ENCODE results near the gene C1orf167. TPM values are rescaled to one million over a fixed set of nuclear protein-coding genes. Genes with fewer than 3 reads are reported as not detected.

Gene C1orf167
- total RNA-seq, 2 experiments from 2014 or later = not detected

DNA sequence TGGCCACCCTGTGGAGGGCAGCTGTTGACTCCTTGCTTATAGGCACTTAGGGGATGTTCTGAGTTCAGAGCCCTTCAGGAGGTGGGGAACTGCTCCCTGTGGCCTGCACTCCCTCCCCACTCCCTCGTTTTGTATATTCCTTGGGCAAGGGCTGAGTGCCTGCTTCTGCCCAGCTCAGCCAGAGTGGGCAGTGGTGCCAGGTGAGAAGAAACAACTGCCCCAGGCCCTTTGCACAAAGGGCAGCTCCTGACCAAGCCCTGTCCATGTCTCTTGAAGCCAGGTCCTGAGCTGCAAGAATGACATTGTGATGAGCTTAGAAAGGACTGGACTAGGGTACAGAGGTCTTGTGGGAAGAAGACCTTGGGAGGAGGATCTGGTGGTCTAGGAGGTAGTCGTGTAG lies 23.9 kb upstream of the C1orf167 start:
- H3K9me3 Mint-ChIP-seq = no peaks in the 10 kb centered on the region
- DNase-seq = no peak
- CTCF ChIA-PET = interaction anchor here (1.8 to 2.5 kb wide), 3 partner anchors 11 to 74 kb away, joined by 6 to 11 read pairs (median 7); partner anchors contain the start of gene FBXO6
- peaks cover 2% of the 10 kb centered on the region for H3K36me3 Mint-ChIP-seq (ENCODE audit: low read depth)
- no peaks in the 10 kb centered on the region for H3K27me3 Mint-ChIP-seq (ENCODE audit: low read depth)
- peaks cover 52% of the 10 kb centered on the region for H3K4me1 Mint-ChIP-seq (ENCODE audit: low read depth)
- intact Hi-C loops (cut with micrococcal nuclease) = loop anchor here (5.0 kb wide), 1 partner anchor 169 kb away; no protein-coding TSS in a partner anchor
- no peak overlapping the region for H3K27ac Mint-ChIP-seq
- H3K4me3 Mint-ChIP-seq = no peak overlapping the region

DNA sequence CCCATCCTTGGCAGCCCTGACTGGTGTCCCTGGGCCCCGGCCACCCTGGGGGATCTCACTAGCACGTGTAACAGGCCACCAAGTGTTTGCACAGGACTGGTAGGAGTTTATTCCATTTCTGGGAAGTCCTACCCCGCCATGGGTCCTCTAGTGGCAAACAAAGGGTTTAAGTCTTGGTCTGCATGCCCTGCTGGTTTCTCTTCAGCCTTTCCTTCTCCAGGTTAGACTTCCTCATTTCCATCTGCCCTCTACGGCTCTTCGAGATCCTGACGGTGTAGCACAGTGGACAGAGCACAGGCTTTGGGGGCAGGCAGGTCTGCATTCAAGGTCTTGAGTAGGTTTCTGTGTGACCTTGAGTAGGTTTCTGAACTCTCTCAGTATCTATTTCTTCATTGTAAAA lies 23.2 kb upstream of the C1orf167 start:
- Mint-ChIP-seq H3K9me3 (no peaks in the 10 kb centered on the region), H3K36me3 (ENCODE audit: low read depth) (peaks cover 2% of the 10 kb centered on the region), H3K4me3 (no peak overlapping the region), H3K27ac (no peak overlapping the region), H3K4me1 (ENCODE audit: low read depth) (peaks cover 49% of the 10 kb centered on the region), H3K27me3 (ENCODE audit: low read depth) (no peaks in the 10 kb centered on the region)
- CTCF ChIA-PET = no interaction called here
- intact Hi-C loops (cut with micrococcal nuclease) = loop anchor here (5.0 kb wide), 1 partner anchor 169 kb away; no protein-coding TSS in a partner anchor
- no peak for DNase-seq

DNA sequence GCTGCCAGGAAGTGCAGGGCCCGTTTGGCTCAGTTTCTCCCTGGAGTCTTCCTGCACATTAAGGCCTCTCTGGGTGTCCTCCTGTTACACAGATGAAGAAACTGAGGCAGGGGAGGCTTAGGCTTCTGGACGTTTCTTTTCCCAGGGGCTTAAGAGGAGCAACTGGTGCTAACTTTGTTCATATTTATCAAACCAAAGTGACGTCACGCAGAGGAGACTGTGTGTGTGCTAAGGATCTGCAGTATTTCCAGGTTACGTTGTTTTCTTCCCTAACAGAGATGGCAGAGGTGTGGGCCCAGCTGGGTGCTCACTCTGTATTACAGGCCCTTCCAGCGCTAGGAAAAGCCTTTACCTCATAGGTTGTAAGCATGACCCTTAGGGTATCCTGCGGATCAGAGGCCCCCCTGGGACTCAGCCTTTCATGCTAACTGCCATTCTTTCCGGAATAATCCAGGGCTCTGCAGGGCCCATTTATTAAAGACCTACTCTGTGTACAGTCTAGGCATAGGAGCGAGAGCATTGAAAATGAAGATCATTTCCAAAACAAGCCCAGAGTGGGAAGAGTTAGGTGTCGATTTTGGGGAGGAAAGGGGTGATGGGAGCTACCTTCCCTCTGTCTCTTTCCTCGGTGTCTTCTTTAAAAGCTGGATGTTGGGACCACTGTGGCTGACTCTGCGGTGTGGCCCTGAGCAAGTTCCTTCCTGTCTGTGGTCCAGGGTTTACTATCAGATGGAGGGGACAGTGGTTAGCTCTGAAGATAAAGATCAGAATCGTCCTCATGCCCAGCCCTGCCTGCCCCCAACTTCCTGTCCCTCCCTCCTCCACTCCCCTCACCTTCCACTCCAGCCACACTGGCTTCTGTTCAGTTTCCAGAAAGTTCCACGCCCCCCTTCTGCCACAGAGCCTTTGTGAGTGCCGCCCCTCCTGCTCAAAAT lies 21.5 kb upstream of the C1orf167 start:
- DNase-seq = peak; percentile 50
- CTCF ChIA-PET = interaction anchor here (0.5 to 2.0 kb wide), 4 partner anchors 26 to 327 kb away, joined by 3 to 5 read pairs (median 3); no protein-coding TSS in a partner anchor
- Mint-ChIP-seq H3K9me3 (no peaks in the 10 kb centered on the region), H3K4me1 (ENCODE audit: low read depth) (peaks cover 49% of the 10 kb centered on the region), H3K27me3 (ENCODE audit: low read depth) (no peaks in the 10 kb centered on the region), H3K27ac (peak overlapping the region; percentile 48), H3K4me3 (no peak overlapping the region), H3K36me3 (ENCODE audit: low read depth) (peaks cover 2% of the 10 kb centered on the region)
- intact Hi-C loops (cut with micrococcal nuclease) = no loop called here

DNA sequence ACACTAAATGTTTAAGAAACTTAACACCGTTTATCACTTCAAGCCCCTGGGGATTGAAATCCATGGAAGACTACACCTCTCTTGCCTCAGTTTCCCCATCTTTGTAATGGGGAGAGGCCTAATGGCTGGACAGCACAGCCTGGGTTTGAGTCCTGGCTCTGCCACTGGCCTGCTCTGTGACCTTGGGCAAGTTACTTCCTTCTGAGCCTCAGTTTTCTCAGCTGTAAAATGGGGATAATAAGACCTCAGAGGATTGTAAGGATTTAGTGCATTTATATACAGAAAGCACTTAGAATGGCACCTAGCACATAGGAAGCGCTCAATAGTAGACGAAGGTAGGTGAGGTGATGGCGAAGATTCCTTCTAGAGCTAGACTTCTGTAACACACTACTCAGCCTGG lies 20.5 kb upstream of the C1orf167 start:
- H3K27ac Mint-ChIP-seq = no peak overlapping the region
- H3K4me1 Mint-ChIP-seq (ENCODE audit: low read depth) = peaks cover 49% of the 10 kb centered on the region
- no peak for DNase-seq
- H3K36me3 Mint-ChIP-seq (ENCODE audit: low read depth) = peaks cover 2% of the 10 kb centered on the region
- CTCF ChIA-PET = interaction anchor here (2.0 kb wide), 1 partner anchor 91 kb away, joined by 5 read pairs; no protein-coding TSS in a partner anchor
- intact Hi-C loops (cut with micrococcal nuclease) = no loop called here
- H3K27me3 Mint-ChIP-seq (ENCODE audit: low read depth) = no peaks in the 10 kb centered on the region
- H3K4me3 Mint-ChIP-seq = no peak overlapping the region
- H3K9me3 Mint-ChIP-seq = no peaks in the 10 kb centered on the region

DNA sequence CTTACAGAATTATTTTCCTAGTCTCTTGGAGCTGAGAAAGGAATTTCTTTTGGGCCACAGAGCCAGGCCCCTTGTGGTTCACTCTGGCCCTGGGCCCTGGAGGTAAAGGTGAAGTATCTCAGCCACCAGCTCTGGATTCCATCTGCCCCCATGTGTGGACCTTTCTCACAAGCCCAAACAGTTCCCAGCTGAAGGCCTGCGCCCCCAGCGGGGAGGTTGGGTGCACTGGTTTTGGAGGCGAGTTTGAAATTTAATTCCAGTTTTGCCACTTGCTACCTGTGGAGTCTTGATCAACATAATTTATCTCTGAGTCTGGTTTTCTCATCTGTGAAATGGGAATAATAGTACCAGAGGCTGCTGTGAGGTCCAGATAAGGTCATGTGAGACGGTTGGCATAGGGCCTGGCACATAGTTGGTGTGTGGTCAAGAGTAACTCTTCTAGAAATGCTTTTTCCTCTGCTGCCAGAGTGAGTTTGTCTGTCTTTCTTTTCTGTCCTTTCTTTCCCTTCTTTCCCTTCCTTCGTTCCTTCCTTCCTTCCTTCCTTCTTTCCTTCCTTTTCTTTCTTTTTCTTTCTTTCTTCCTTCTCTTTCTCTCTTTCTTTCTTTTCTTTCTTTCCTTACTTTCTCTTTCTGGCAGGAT lies 20.0 kb upstream of the C1orf167 start:
- peak overlapping the region; percentile 39 for H3K27ac Mint-ChIP-seq
- no peaks in the 10 kb centered on the region for H3K9me3 Mint-ChIP-seq
- CTCF ChIA-PET = no interaction called here
- peaks cover 47% of the 10 kb centered on the region for H3K4me1 Mint-ChIP-seq (ENCODE audit: low read depth)
- peaks cover 2% of the 10 kb centered on the region for H3K36me3 Mint-ChIP-seq (ENCODE audit: low read depth)
- H3K4me3 Mint-ChIP-seq = no peak overlapping the region
- intact Hi-C loops (cut with micrococcal nuclease) = no loop called here
- H3K27me3 Mint-ChIP-seq (ENCODE audit: low read depth) = no peaks in the 10 kb centered on the region
- DNase-seq = no peak

DNA sequence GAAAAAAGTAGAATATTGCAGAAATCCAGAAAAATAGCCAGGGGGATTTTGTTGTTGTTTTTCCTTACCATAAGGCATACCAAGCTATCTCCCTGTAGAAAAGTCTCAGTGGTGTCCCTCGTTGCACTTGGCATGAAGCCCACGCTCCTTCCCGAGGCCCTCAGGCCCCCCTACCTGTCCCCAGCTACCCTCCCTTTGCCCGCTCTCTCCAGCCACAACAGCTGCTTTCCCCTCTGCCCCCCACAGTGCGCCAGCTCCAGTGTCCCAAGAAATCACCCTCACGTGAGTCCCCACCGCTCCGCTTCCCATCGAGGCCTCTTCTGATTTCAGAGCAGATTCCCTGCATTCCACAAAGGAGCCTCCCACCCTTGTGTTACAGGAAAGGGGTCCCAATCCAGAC lies 17.7 kb upstream of the C1orf167 start:
- CTCF ChIA-PET = no interaction called here
- H3K27me3 Mint-ChIP-seq (ENCODE audit: low read depth) = no peaks in the 10 kb centered on the region
- peaks cover 2% of the 10 kb centered on the region for H3K36me3 Mint-ChIP-seq (ENCODE audit: low read depth)
- no peak overlapping the region for H3K4me3 Mint-ChIP-seq
- DNase-seq = no peak
- intact Hi-C loops (cut with micrococcal nuclease) = no loop called here
- peaks cover 38% of the 10 kb centered on the region for H3K4me1 Mint-ChIP-seq (ENCODE audit: low read depth)
- H3K9me3 Mint-ChIP-seq = no peaks in the 10 kb centered on the region
- H3K27ac Mint-ChIP-seq = no peak overlapping the region

DNA sequence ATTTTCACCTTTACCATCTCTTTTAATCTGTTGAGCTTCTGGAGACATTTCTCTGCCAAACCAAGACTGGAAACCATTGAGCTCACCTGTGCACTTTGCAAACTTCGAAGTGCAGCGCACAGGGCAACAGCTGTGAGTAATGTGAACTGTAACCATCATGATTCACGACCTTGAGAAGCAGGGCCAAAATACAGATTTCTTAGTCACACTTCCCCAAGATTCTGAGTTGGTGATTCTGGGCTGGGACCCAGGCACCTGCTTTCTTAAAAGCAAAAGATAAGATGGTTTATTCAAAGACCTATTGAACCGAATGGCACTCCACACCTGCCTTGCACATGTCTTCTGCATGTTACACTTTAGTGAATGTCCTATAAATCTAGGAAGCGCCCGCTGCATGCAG lies 15.9 kb upstream of the C1orf167 start:
- Mint-ChIP-seq H3K4me1 (ENCODE audit: low read depth) (peaks cover 23% of the 10 kb centered on the region), H3K4me3 (no peak overlapping the region), H3K36me3 (ENCODE audit: low read depth) (peaks cover 2% of the 10 kb centered on the region), H3K9me3 (no peaks in the 10 kb centered on the region), H3K27me3 (ENCODE audit: low read depth) (no peaks in the 10 kb centered on the region), H3K27ac (peak overlapping the region; percentile 6)
- CTCF ChIA-PET = no interaction called here
- no peak for DNase-seq
- intact Hi-C loops (cut with micrococcal nuclease) = no loop called here

DNA sequence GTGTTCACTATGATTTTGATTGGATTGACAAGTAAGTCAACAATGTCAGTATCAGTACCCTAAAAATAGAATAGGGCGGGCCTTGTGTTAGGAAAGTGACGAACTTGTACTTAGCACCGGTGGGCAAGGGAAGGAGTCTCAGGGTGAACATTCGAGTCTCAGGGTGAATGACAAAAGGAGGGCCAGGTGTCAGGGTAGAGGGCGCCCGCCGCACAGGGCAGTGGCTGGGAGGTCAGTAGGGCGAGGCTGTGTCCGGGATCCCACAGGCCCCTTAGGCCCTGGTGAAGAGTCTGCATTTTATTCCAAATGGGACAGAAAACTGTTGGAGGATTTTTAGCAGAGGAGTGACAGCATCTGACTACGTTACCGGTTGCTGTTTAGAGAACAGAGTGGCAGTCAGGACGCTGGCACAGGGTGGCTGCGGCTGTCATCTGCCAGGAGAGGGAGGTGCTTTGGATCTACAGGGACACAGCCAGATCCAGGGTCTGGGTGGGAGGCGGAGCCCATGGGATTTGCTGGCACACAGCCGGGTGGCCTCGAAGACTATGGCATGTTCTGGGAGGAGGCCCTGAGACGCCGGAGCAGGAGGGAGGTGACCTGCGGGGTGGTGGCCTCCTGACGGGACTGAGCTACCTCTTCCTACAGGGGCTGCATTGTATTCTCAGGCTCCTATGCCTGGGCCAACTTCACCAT lies 15.1 kb upstream of the C1orf167 start:
- Mint-ChIP-seq H3K27ac (no peak overlapping the region), H3K4me3 (no peak overlapping the region), H3K9me3 (no peaks in the 10 kb centered on the region), H3K4me1 (ENCODE audit: low read depth) (peaks cover 15% of the 10 kb centered on the region), H3K27me3 (ENCODE audit: low read depth) (no peaks in the 10 kb centered on the region), H3K36me3 (ENCODE audit: low read depth) (peaks cover 2% of the 10 kb centered on the region)
- DNase-seq = no peak
- intact Hi-C loops (cut with micrococcal nuclease) = no loop called here
- CTCF ChIA-PET = no interaction called here

DNA sequence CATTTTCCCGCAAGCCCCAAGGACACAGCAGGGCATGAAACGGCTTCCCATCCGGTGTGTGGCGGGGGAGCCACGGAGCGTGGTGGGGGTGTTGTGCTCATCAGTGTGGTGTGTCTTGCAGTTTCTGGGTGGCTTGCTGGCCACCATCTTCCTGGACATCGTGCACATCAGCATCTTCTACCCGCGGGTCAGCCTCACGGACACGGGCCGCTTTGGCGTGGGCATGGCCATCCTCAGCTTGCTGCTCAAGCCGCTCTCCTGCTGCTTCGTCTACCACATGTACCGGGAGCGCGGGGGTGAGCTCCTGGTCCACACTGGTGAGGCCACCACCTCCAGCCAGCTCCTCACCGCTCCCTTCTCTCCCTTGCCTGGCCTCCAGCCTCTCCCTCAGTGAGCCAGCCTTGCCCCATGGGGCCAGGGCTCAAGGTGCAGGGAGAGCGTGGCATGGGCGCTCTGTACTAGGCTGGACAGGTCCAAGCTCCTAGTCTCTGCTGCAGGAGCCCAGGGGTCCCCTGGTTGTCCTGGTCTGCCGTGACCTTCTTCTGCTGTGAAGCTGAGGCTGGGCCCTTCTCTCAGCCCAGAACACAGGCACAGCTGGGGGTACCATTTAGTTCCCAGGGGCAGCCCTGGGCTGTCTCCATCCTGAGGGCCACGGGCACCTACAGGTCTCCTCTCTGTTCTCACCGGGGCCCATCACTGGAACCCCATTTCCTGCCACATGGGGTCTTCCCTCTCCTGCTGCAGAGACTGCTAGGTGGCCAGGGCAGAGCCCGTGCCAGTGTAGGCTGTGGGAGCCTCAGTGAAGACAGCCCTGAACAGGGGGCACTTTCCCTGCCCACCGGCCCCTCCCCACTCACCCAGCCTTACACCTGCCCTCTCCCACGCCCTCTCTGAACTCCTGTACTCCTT lies 13.4 kb upstream of the C1orf167 start:
- H3K27me3 Mint-ChIP-seq (ENCODE audit: low read depth) = no peaks in the 10 kb centered on the region
- no peak overlapping the region for H3K4me3 Mint-ChIP-seq
- CTCF ChIA-PET = interaction anchor here (2.0 kb wide), 1 partner anchor 97 kb away, joined by 9 read pairs; no protein-coding TSS in a partner anchor
- H3K27ac Mint-ChIP-seq = peak overlapping the region; percentile 14
- peaks cover 12% of the 10 kb centered on the region for H3K4me1 Mint-ChIP-seq (ENCODE audit: low read depth)
- intact Hi-C loops (cut with micrococcal nuclease) = loop anchor here (1.0 kb wide), 1 partner anchor 29 kb away; no protein-coding TSS in a partner anchor
- no peak for DNase-seq
- no peaks in the 10 kb centered on the region for H3K36me3 Mint-ChIP-seq (ENCODE audit: low read depth)
- H3K9me3 Mint-ChIP-seq = no peaks in the 10 kb centered on the region

DNA sequence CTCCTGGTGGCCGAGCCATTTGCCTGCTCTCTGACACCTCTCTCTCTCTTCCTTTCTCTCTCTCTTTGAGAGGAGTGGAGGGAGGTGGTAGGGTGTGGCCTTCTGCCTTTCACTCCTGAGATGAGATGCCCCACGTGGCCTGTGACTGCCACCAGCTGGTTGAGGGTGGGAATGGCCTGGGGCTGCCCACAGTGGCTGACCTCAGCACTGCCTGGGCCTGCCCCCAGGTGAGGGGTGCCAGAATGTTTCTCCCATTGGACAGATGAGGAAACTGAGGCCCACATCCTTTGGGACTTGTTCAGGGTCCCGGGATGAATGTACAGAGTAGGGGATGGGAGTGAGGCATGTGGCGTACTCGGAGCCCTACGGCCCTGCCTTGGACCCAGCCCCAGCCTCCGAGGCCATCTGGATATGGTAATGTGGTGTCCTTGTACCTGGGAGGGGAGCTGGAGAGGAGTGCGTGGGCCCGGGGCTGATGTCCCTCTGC lies 12.7 kb upstream of the C1orf167 start:
- peaks cover 12% of the 10 kb centered on the region for H3K4me1 Mint-ChIP-seq (ENCODE audit: low read depth)
- intact Hi-C loops (cut with micrococcal nuclease) = loop anchor here (1.0 kb wide), 1 partner anchor 30 kb away; no protein-coding TSS in a partner anchor
- H3K9me3 Mint-ChIP-seq = no peaks in the 10 kb centered on the region
- CTCF ChIA-PET = interaction anchor here (1.0 to 2.0 kb wide), 3 partner anchors 12 to 100 kb away, joined by 4 to 9 read pairs (median 7); partner anchors contain the start of gene AGTRAP
- no peaks in the 10 kb centered on the region for H3K27me3 Mint-ChIP-seq (ENCODE audit: low read depth)
- peak; percentile 76 for DNase-seq
- no peak overlapping the region for H3K4me3 Mint-ChIP-seq
- no peak overlapping the region for H3K27ac Mint-ChIP-seq
- H3K36me3 Mint-ChIP-seq (ENCODE audit: low read depth) = no peaks in the 10 kb centered on the region

DNA sequence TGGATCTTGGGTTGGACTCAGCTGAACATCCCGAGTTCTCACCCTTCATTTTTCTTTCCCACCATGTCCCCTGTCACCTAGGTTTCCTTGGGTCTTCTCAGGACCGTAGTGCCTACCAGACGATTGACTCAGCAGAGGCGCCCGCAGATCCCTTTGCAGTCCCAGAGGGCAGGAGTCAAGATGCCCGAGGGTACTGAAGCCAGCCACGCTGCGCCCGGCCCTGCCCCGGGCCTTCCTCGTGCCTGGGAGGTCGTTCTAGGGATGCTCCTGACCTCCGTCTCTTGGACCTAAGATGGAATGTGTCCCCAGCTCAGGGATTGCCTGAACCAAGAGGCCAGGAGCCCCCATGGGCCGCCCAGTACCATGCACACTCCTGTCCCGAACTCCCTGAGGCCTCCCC lies 12.0 kb upstream of the C1orf167 start:
- H3K36me3 Mint-ChIP-seq (ENCODE audit: low read depth) = no peaks in the 10 kb centered on the region
- peaks cover 12% of the 10 kb centered on the region for H3K4me1 Mint-ChIP-seq (ENCODE audit: low read depth)
- DNase-seq = no peak
- CTCF ChIA-PET = interaction anchor here (0.7 to 2.0 kb wide), 4 partner anchors 13 to 102 kb away, joined by 3 to 9 read pairs (median 6); partner anchors contain the start of gene AGTRAP
- H3K27ac Mint-ChIP-seq = no peak overlapping the region
- no peaks in the 10 kb centered on the region for H3K27me3 Mint-ChIP-seq (ENCODE audit: low read depth)
- no peak overlapping the region for H3K4me3 Mint-ChIP-seq
- H3K9me3 Mint-ChIP-seq = no peaks in the 10 kb centered on the region
- intact Hi-C loops (cut with micrococcal nuclease) = loop anchor here (1.0 kb wide), 1 partner anchor 31 kb away; no protein-coding TSS in a partner anchor

All from activated naive CD4-positive, alpha-beta T cell treated with anti-CD3 and anti-CD28 coated beads for 36 hours (primary cell).